ENCODE results near the gene PEPD. TPM values are rescaled to one million over a fixed set of nuclear protein-coding genes. Genes with fewer than 3 reads are reported as not detected.

PEPD gene
- total and polyA plus RNA-seq, 2 of the 4 experiments (the other 2 are of a cell fraction): 36.7 to 88.4 TPM

GRCh38 chr19:33476151-33476707 lies 45.4 kb downstream of the PEPD start:
- H3K9me1 ChIP-seq (ENCODE audit: insufficient read depth, low read length): peaks cover 19% of the 10 kb centered on the region
- ChIA-PET POLR2A (ENCODE audit: unreplicated experiment) (no interaction called here), CTCF (no interaction called here)
- no peak overlapping the region for H2AK9ac ChIP-seq (replicated peaks; ENCODE audit: low read depth, low read length, poor library complexity)
- no peak overlapping the region for H2BK20ac ChIP-seq (ENCODE audit: low read depth, low read length)
- no peak overlapping the region for H4K8ac ChIP-seq (ENCODE audit: low read depth in 2 of 2, low read length in 2 of 2)
- no peaks in the 10 kb centered on the region for H3K27me3 ChIP-seq (ENCODE audit: control insufficient read depth, insufficient read depth, low read length)
- H3K23ac ChIP-seq (ENCODE audit: low read depth, low read length): no peak overlapping the region
- peaks cover 7% of the 10 kb centered on the region for H3K4me1 ChIP-seq (ENCODE audit: control insufficient read depth, insufficient read depth, low read length)
- H3K56ac ChIP-seq (ENCODE audit: extremely low read depth, insufficient read depth, low read length): no peak overlapping the region
- no peak overlapping the region for H2BK15ac ChIP-seq (ENCODE audit: low read depth, low read length)
- peaks cover 7% of the 10 kb centered on the region; the same call in 1 of the 2 replicates for H4K20me1 ChIP-seq (ENCODE audit: insufficient read depth, low read length)
- H4K5ac ChIP-seq (ENCODE audit: low read depth, low read length): no peak overlapping the region
- no peak overlapping the region for H3K14ac ChIP-seq (replicated peaks; ENCODE audit: low read depth, low read length)
- no peak overlapping the region for H2AFZ ChIP-seq (replicated peaks; ENCODE audit: low read length, poor library complexity)
- no TSS peak for BruUV-seq (replicated peaks)
- H3K79me1 ChIP-seq (ENCODE audit: low read depth in 1 of 2, low read length in 2 of 2): peaks cover 0 to 3% of the 10 kb centered on the region in 2 experiments; a peak in 1 of 4 replicates
- no peak for DNase-seq
- H3K4me2 ChIP-seq (ENCODE audit: low read depth, low read length): no peak overlapping the region
- H4K91ac ChIP-seq (ENCODE audit: insufficient read depth, low read depth, low read length): no peak overlapping the region
- in situ Hi-C loops (cut with MboI; ENCODE audit: low sequenced_read_pairs) (no loop called here), dilution Hi-C loops (cut with HindIII; ENCODE audit: low sequenced_read_pairs, unreplicated experiment) (no loop called here), intact Hi-C loops (cut with micrococcal nuclease) (no loop called here)
- H3K4me3 ChIP-seq (ENCODE audit: insufficient read depth, low read depth, low read length): no peak overlapping the region
- H3K4ac ChIP-seq (ENCODE audit: low read depth, low read length): no peak overlapping the region
- no peak overlapping the region for H2BK120ac ChIP-seq (ENCODE audit: low read depth, low read length)
- peaks cover 11% of the 10 kb centered on the region for H3K36me3 ChIP-seq (ENCODE audit: control insufficient read depth, insufficient read depth, low read length)
- no peak overlapping the region for H2BK5ac ChIP-seq (ENCODE audit: low read depth, low read length, poor library complexity, severe bottlenecking)
- no peak for ATAC-seq (ENCODE audit: low read depth)
- no peak overlapping the region for H2AK5ac ChIP-seq (ENCODE audit: low read depth, low read length)
- no peak overlapping the region for H3K27ac ChIP-seq (ENCODE audit: insufficient read depth, low read length)
- no peak overlapping the region for H3K18ac ChIP-seq (ENCODE audit: low read depth, low read length)
- H3K9ac ChIP-seq (ENCODE audit: low read depth, low read length): no peak overlapping the region
- no peaks in the 10 kb centered on the region for H3K9me3 ChIP-seq (ENCODE audit: control insufficient read depth, insufficient read depth, low read length)
- WGBS, 2 experiments (ENCODE audit: extremely low coverage in 2 of 2, insufficient read length in 1 of 2): 73% methylated on average over 3 of the region's 11 CpGs; no CpG with 5 or more reads in 1 of the 2 experiments
- TF ChIP-seq MXI1 (IDR thresholded peaks at IDR 0.05; ENCODE audit: borderline replicate concordance, low read depth, low read length) (no peak), RAD21 (IDR thresholded peaks at IDR 0.05; ENCODE audit: low read length) (no peak), BHLHE40 (IDR thresholded peaks at IDR 0.05; ENCODE audit: low read depth, low read length) (no peak), CHD1 (IDR thresholded peaks at IDR 0.05; ENCODE audit: low read depth, low read length) (no peak), POLR2A (IDR thresholded peaks at IDR 0.05; ENCODE audit: low read depth, low read length) (no peak), MAFK (IDR thresholded peaks at IDR 0.05; ENCODE audit: low read depth, low read length) (no peak), RCOR1 (IDR thresholded peaks at IDR 0.05; ENCODE audit: insufficient replicate concordance, low read length) (no peak), CTCF (conservative IDR thresholded peaks at IDR 0.05; ENCODE audit: low read depth, low read length) (no peak), NFE2L2 (IDR thresholded peaks at IDR 0.05; ENCODE audit: low read depth, low read length) (no peak), CEBPB (IDR thresholded peaks at IDR 0.05; ENCODE audit: low read depth, low read length) (no peak), MAZ (IDR thresholded peaks at IDR 0.05; ENCODE audit: borderline replicate concordance, low read depth, low read length) (no peak), FOS (IDR thresholded peaks at IDR 0.05; ENCODE audit: low read depth, low read length) (no peak)
- TF ChIP-seq, protein P1, sequence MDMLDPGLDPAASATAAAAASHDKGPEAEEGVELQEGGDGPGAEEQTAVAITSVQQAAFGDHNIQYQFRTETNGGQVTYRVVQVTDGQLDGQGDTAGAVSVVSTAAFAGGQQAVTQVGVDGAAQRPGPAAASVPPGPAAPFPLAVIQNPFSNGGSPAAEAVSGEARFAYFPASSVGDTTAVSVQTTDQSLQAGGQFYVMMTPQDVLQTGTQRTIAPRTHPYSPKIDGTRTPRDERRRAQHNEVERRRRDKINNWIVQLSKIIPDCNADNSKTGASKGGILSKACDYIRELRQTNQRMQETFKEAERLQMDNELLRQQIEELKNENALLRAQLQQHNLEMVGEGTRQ (IDR thresholded peaks at IDR 0.05; ENCODE audit: low read depth, low read length): no peak
